OCI-LY1 (cell line): ENCODE data around the gene GLS.

Experiments used
- CTCF ChIP-seq: fragments of 200-600 bp; sonication (generic), shearing (Covaris generic); IDR thresholded peaks from 2 replicates; pipeline ENCODE4 v1.5.1; 2017; ENCODE audit warnings: mild to moderate bottlenecking, antibody characterized with exemption, low read length, moderate library complexity, mixed read lengths
- EZH2 ChIP-seq: fragments of 200-600 bp; sonication (generic), shearing (Covaris generic); IDR thresholded peaks from 2 replicates; pipeline ENCODE4 v1.8.0; 2017; ENCODE audit warnings: borderline replicate concordance, mixed run types, mild to moderate bottlenecking, antibody characterized with exemption, low read length, moderate library complexity, mixed read lengths

GRCh38 chr2:190879474-190880377, 895 bp upstream of the GLS start:
- no peak for TF ChIP-seq CTCF
- no peak for TF ChIP-seq EZH2
